ENCODE measurements around the gene EXD3.

Gene EXD3

DNA sequence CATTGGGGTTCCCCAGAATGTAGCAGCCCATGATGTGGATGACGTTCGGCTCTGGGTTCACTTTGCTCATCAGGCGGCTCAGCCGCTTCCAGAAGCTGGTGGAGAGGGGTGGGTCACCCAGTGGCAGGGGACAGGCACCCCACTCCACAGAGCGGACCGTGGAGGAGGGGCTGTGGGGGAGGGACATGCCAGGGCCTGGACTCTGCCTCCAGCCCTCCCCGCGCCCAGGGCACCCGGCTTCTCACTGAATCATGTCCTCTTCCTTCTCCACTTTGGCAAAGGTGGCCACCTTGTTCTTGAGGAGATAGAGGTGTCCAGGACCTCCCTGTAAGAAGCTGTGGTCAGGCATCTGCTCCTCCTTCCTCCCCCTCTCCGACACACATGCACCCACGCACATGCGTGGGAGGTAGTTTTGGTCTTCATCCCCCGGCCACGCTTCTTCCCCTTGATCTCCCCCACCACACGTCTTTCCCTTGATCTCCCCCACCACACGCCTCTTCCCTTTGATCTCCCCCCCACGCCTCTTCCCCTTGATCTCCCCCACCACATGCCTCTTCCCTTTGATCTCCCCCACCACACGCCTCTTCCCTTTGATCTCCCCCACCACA is 27.1 kb upstream of the EXD3 start:
- no peak for TF ChIP-seq JUND (IDR thresholded peaks at IDR 0.05; ENCODE audit: low read depth)
- in situ Hi-C loops (cut with HindIII; ENCODE audit: low pct_unique_long_range_greater_than_20kb, low sequenced_read_pairs) = no loop called here
- DNase-seq (ENCODE audit: low read depth in 1 of 2, low spot score in 1 of 2) = no peak

DNA sequence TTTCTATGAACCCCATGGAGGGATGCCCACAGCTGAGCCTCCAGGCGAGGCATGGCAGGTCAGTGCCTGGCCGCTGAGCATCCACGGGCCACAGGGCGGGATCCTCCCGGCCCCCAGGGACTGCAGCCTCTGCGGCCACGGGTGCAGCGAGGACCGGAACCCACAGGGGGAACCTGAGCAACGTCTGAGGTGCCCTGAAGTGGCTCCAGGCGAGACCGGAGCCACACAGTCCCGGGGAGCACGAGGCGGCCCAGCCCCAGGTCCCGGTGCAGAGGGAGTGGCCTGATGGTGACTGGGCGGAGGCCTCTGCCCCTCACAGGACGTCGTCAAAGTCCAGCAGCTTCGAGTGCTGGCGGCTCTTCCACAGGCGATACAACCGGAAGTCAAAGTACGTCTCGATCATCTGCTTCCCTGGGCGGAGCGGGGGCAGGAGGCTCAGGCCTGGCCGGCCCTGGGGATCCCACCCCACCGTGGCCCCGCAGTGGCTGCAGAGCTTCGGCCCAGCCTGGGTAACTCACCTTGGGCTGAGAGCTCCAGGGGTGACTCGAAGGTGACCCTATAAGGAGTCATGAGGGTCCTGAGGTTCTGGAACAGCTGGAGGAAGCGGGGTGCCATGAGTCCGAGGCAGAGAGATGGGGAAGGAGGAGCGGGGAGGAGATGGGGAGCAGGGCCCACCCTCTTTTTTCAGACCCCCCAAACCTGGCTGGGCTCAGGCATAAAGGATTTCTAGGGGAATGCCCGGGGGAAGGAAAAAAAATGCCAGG is 26.3 kb upstream of the EXD3 start:
- in situ Hi-C loops (cut with HindIII; ENCODE audit: low pct_unique_long_range_greater_than_20kb, low sequenced_read_pairs) = no loop called here
- no peak for TF ChIP-seq JUND (IDR thresholded peaks at IDR 0.05; ENCODE audit: low read depth)
- DNase-seq (ENCODE audit: low read depth in 1 of 2, low spot score in 1 of 2) = no peak

DNA sequence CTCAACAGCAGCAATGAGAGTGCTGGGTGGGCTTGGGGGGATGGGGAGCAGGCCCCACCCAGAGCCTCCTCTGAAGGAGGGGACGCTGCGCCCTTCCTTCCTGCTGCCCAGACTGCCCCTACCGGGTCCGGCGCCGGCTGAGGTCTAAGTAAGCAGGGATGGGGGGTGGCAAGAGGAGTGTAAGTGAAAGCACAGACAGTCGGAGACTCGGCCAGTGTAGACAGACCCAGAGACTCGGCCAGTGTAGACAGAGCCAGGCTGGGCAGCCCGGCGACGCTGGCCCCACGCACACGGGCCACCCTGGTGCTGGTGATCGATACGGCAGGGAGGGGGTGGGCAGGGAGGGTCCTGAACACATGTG is 25.6 kb upstream of the EXD3 start:
- DNase-seq (ENCODE audit: low read depth in 1 of 2, low spot score in 1 of 2) = no peak
- in situ Hi-C loops (cut with HindIII; ENCODE audit: low pct_unique_long_range_greater_than_20kb, low sequenced_read_pairs) = no loop called here

DNA sequence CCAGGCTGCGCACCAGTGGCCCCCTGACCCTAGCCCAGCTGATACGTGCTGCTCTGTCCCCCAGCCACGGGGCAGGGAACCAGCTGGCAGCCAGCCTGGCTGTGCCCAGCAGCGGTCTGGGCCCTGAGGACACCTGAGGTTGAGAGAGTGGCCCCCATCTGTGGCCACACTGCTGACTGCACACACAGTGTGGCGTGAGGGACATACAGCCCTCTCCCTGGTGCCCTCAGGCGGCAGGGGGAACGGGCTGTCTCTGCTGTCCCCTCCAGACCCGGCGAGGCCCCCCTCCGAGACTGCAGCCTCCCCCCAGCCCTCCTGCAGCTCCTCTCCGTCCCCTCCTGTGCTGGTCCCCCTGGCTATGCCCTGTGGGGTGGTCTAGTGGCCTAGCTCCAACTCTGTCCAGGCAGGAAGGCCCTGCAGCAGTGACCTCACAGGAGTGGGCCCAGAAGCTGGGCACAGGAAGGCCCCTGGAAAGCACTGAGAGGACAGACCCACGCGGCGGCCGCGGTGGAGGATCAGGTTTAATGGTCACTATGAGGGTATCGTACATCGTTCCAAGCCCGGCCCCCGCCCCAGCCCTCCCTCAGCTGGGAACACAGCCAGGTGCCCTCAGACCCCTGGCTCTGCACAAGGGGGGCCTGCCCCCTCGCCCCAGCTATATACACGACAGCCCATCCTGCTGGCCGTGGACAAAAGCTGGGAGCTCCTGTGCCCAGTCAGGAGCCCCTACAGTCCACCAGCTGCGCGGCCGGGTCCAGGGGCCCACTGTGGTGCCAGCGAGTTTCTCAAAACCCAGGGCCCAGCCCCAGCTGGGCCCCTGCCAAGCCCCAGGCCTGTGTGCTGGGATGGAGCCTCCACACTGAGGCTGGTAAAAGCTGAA is 25.0 kb upstream of the EXD3 start:
- TF ChIP-seq JUND (IDR thresholded peaks at IDR 0.05; ENCODE audit: low read depth) = no peak
- in situ Hi-C loops (cut with HindIII; ENCODE audit: low pct_unique_long_range_greater_than_20kb, low sequenced_read_pairs) = no loop called here
- DNase-seq (ENCODE audit: low read depth in 1 of 2, low spot score in 1 of 2) = no peak

More for the DNA sequence above, 25.6 kb upstream of the EXD3 start:
- no peak for TF ChIP-seq JUND (IDR thresholded peaks at IDR 0.05; ENCODE audit: low read depth)

DNA sequence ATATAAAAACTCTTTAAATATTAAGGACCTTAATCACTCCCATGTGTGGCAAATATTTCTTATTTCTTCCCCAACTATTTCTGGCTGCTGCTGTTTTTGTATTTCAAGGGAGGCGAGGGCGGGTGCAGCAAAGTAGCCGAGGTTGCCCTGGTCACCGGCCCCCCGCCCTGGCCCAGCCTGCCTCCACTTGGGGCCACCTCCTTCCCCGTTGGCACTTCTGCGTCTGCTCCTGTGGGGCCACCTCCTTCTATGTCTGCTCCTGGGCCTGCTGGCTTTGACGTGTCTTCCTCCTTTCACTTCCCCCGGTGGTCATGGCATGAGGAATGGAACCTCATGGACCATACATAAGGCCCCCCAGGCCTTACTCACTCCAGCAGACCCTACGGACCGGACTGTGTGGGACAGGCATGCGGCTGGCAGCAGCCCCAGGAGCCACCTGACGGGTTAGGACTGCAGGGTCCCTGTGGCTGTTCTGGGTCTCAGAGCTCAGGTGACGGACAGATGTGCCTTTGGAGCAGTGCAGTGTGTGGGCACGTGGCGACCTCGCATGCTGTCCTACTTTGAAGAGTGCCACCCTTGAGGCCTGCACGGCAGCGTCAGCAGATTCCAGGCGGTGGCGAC is 24.0 kb upstream of the EXD3 start:
- in situ Hi-C loops (cut with HindIII; ENCODE audit: low pct_unique_long_range_greater_than_20kb, low sequenced_read_pairs) = no loop called here
- no peak for DNase-seq (ENCODE audit: low read depth in 1 of 2, low spot score in 1 of 2)
- no peak for TF ChIP-seq JUND (IDR thresholded peaks at IDR 0.05; ENCODE audit: low read depth)

DNA sequence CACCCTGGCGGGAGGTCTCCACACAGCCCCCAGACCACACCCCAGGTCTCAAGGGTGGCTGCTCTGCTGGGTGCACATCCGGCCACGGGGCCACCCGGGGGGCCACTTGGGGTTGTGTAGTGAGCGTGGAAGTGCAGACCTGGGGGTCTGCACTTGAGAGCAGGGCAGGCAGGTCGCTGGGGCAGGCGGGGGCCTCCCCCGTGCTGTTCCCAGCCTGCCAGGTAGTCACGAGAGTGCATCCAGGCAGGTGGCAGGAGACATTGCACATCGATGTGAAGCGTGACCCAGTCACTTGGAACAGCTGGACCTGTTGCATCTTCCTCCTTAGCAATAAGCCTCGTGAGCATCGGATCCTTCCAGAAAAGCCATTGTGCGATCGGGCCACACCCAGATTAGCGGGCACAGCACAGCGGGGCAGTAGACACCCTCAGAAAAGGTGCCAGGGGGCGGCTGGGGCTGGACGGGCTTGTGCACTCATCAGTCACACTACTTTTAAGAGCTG is 23.0 kb upstream of the EXD3 start:
- in situ Hi-C loops (cut with HindIII; ENCODE audit: low pct_unique_long_range_greater_than_20kb, low sequenced_read_pairs) = no loop called here
- DNase-seq (ENCODE audit: low read depth in 1 of 2, low spot score in 1 of 2) = no peak
- no peak for TF ChIP-seq JUND (IDR thresholded peaks at IDR 0.05; ENCODE audit: low read depth)

DNA sequence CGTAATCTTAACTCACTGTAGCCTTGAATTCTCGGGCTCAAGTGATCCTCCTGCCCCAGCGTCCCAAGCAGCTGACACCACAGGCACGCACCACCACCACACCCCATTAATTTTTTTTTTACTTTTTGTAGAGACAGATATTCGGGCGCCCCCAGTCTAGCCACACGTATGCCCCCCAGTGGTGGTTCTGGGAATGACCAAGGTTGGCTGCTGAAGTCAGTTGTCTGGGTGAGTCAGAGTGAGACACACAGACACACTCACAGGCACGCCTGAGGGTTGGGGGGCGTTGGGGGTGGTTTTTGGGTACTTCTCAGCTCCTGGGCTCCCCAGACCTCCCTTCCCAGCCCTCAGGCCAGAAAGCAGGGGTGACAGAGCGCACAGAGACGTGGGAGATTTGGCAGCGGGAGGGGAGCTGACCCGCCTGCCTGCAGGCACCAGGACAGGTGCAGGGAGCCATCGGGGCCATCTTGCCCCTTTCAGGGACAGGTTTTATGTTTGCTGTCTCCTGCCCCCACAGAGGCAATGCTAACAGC is 22.4 kb upstream of the EXD3 start:
- DNase-seq (ENCODE audit: low read depth in 1 of 2, low spot score in 1 of 2) = peak; percentile 81 to 82
- no peak for TF ChIP-seq JUND (IDR thresholded peaks at IDR 0.05; ENCODE audit: low read depth)
- in situ Hi-C loops (cut with HindIII; ENCODE audit: low pct_unique_long_range_greater_than_20kb, low sequenced_read_pairs) = no loop called here

DNA sequence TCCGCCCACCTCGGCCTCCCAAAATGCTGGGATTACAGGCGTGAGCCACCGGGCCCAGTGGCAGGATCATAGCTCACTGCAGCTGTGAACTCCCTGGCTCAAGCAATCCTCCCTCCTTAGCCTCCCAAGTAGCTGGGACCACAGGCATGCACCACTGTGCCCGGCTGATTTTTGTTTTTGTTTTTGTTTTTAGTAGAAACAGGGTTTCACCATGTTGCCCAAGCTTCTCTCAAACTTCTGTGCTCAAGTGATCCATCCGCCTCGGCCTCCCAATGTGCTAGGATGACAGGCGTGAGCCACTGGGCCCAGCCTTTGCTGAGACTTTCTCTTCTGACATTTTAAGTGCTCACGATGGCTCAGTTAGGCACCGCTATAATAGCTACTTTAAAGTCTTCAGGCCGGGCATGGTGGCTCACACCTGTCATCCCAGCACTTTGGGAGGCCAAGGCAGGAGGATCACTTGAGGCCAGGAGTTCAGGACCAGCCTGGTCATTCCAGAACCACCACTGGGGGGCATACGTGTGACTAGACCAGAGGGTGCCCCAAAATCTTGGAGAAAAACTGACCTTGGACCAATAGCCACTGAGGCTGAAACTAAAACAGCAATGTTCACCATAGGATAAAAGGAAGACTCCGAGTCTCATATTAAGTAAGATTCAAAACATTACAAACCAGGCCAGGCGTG is 21.3 kb upstream of the EXD3 start:
- no peak for TF ChIP-seq JUND (IDR thresholded peaks at IDR 0.05; ENCODE audit: low read depth)
- DNase-seq (ENCODE audit: low read depth in 1 of 2, low spot score in 1 of 2) = no peak
- in situ Hi-C loops (cut with HindIII; ENCODE audit: low pct_unique_long_range_greater_than_20kb, low sequenced_read_pairs) = no loop called here

DNA sequence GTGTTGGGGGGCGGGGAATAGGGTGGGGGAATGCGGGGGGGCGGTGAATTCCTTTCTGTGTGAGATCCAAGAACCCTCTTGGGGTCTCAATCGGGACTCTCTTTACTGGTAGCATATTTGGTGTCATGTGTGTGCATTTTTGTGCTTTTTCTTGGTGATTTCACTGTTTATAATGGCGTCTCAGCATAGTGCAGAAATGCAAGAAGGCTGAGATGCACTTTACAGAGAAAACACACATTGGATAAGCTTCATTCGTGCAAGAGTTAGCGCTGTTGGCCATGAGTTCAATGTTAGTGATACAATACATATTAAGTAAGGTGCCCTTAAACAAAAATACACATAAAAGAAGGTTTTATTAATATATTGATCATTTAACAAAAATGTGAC is 19.0 kb upstream of the EXD3 start:
- TF ChIP-seq JUND (IDR thresholded peaks at IDR 0.05; ENCODE audit: low read depth) = no peak
- DNase-seq (ENCODE audit: low read depth in 1 of 2, low spot score in 1 of 2) = no peak
- in situ Hi-C loops (cut with HindIII; ENCODE audit: low pct_unique_long_range_greater_than_20kb, low sequenced_read_pairs) = no loop called here

DNA sequence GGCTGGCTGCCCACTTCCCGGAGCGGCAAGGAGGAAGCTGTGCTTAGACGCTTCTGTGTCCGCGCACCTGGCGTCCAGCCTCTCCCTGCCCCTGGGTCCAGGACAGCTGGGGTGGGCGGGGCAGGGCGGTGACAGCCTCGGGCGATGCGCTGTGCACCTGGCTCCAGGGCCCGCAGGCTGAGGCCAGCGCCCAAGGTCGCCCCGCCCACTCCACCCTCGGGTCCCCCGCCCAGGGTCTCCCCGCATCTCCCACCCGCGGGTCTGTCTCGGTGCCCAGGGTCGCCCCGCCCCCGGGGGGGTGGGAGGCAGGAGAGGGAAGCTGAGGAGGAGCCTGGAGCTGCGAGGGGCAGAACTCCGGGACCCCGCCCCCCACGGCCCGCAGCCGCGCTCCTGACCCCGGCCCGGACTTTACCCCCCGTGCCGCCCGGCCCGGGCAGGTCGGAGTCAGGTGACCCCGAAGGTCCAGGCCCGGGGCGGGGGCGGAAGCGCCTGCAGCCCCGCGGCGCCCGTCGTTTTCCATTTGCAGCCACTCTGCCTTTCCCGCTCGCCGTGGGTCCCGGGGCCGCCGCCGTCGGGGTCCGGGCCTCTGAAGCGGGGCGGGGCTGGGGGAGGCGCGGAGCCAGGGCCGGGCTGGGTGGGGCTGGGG is 18.4 kb upstream of the EXD3 start, which contains the start of gene ENTPD8:
ENTPD8 (minus strand) TSS at position 69 of the 646 bp plus-strand sequence. CDS start 3,072 bp downstream, outside the sequence.
- no peak for TF ChIP-seq JUND (IDR thresholded peaks at IDR 0.05; ENCODE audit: low read depth)
- in situ Hi-C loops (cut with HindIII; ENCODE audit: low pct_unique_long_range_greater_than_20kb, low sequenced_read_pairs) = no loop called here
- DNase-seq (ENCODE audit: low read depth in 1 of 2, low spot score in 1 of 2) = peak; percentile 79 to 88

DNA sequence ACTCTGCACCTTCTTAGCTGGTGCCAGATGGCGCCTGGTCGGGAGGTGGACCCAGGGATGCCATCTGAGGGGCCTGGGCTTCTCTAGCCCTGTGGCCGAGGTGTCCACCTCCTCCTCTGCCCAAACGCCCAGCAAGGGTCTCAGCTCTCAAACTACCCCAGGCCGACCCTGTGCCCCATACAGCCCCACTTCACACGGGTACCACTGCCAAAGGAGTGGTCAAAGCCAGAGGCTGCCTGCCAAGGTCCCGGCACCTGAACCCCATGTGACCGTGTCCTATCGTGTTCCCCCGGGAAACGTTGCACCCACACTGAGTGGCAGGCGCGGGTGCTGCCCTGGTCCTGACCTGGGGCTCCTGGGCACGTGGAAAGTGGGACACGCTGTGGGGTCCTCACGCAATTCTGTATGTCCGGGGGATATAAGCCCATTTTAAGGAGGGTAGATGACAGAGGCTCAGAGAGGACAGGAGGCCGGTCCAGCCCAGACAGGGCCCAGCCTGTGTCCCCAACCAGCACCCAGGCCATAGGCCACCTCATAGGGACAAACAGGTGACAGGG is 16.3 kb upstream of the EXD3 start:
- no peak for DNase-seq (ENCODE audit: low read depth in 1 of 2, low spot score in 1 of 2)
- in situ Hi-C loops (cut with HindIII; ENCODE audit: low pct_unique_long_range_greater_than_20kb, low sequenced_read_pairs) = no loop called here
- TF ChIP-seq JUND (IDR thresholded peaks at IDR 0.05; ENCODE audit: low read depth) = no peak

Measured in T47D (cell line).